OCI-LY7 (cell line): Measurements from ENCODE around the gene FBXO11.

ENCODE experiments used
- CTCF ChIP-seq: fragments of 200-600 bp; sonication (generic); conservative IDR thresholded peaks from 2 replicates; pipeline ENCODE4 v1.5.1; 2014; ENCODE audit warnings: mild to moderate bottlenecking, antibody characterized with exemption, low read length, moderate library complexity, mixed read lengths
- EZH2phosphoT487 ChIP-seq: fragments of 200-600 bp; sonication (generic); IDR thresholded peaks from 2 replicates; pipeline ENCODE4 v1.6.1; 2018; ENCODE audit warnings: low read depth, borderline replicate concordance, mild to moderate bottlenecking, mixed run types, antibody characterized with exemption, low read length, moderate library complexity, mixed read lengths

- TF ChIP-seq CTCF, result no peak
- no peak for TF ChIP-seq EZH2phosphoT487
Measured at GRCh38 chr2:47784352-47784851, 121.9 kb downstream of the FBXO11 start.
